ENCODE measurements around the gene SPATA3.

SPATA3 gene

DNA sequence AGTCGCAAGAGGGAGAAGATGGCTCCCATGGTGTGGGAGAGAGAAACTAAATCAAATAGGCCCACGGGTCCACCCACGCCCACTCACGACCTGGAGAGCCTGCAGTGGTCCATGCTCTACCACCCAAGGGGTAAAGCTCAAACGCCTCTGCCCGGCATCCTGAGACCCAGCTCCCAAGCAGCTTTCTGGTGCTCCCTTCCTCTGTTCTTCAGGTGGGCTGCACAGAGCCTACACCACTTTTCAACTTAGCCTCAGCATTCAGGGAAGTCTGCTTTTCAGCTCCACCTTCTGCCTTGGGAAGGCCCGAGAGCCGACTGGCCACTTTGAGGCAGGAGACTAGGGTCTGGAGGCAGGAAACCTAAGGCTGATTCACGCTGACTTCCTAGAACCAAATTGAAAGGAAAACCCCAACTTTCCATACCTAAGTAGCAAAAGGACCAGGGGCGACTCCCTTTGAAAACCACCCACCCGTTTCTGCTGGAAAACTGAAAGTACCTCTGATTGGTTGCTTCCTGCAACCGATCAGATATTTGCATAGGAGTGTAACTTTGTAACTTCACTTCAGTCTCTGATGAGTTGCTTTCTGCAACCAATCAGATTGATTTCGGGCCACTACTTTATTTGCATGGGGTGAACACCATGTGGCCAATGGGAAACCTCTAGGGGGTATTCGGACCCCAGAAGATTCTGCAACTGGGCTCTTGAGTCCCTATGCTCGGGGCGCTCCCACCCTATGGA is 26.8 kb upstream of the SPATA3 start:
- DNase-seq (ENCODE audit: low spot score): no peak

- DNase-seq (ENCODE audit: low spot score): no peak
Measured at GRCh38 chr2:230969659-230970015, 26.3 kb upstream of the SPATA3 start.

- no peak for DNase-seq (ENCODE audit: low spot score)
Measured at GRCh38 chr2:230972046-230972445, 23.9 kb upstream of the SPATA3 start.

DNA sequence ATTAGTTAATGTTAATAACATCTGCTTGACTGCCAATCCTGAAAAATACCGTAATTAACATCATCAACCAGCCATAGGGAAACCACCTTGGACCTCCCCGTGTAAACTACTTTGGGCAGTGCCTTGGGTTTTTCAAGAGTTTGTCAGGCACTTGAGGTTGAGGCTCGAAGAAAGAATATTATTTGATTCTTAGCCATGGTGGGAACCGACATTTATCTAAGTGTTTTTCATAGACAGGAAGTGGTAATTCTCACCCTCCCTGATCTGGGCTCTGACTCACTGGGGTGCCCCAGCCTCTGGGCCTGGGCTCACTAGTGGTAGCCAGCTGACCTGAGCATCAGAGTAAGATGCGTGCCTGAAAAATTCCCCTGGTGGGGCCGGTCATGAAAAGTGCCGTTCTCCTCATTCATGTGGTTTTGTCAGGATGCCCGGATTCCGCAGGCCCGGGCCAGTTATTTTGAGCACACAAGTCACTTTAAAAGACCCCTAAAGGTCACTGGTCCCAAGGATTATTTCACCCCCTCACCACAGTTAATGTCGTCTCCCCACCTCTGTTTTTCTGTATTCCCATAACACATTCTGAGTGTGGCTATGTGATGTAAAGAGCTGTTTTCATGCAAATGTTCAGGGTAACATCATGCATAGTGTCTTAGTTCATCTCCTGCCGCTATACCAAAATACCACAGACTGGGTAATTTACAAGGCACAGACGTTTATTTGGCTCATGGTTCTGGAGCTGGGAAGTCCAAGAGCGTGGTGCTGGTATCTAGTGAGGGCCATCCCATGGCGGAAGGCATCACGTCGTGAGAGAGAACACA is 21.6 kb upstream of the SPATA3 start:
- DNase-seq (ENCODE audit: low spot score): no peak

DNA sequence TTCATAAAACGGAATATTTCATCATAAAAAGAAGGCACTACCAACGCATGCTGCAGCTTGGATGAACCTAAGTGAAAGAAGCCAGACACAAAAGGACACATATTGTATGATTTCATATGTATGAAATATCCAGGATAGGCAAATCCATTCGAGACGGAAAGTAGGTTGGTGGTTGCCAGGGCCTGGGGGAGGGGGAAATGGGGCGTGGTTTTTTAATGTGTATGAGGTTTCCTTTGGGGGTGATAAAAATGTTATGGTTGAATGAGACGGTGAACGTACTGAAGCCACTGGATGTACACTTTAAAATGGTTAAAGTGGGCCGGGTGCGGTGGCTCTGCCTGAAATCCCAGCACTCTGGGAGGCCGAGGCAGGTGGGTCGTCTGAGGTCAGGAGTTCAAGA is 20.0 kb upstream of the SPATA3 start:
- DNase-seq (ENCODE audit: low spot score): no peak

GRCh38 chr2:230976671-230977171 is 19.2 kb upstream of the SPATA3 start:
- DNase-seq (ENCODE audit: low spot score): no peak

- DNase-seq (ENCODE audit: low spot score): no peak
Measured at GRCh38 chr2:230980468-230980867, 15.5 kb upstream of the SPATA3 start.

- no peak for DNase-seq (ENCODE audit: low spot score)
Measured at GRCh38 chr2:230981704-230982103, 14.2 kb upstream of the SPATA3 start.

- DNase-seq (ENCODE audit: low spot score): no peak
Measured at GRCh38 chr2:230982126-230982525, 13.8 kb upstream of the SPATA3 start.

DNA sequence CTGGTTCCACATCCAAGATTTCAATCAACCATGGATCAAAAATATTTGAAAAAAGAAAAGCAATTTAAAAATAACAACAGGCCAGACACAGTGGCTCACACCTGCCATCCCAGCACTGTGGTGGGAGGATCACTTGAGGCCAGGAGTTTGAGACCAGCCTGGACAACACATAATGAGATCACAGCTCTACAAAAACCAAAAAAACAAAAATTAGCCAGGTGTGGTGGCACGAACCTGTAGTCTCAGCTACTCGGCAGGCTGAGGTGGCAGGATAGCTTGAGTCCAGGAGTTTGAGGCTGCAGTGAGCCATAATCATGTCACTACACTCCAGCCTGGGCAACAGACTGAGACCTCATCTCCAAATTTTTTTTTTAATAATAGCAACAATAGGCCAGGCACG is 13.4 kb upstream of the SPATA3 start:
- DNase-seq (ENCODE audit: low spot score): no peak

DNA sequence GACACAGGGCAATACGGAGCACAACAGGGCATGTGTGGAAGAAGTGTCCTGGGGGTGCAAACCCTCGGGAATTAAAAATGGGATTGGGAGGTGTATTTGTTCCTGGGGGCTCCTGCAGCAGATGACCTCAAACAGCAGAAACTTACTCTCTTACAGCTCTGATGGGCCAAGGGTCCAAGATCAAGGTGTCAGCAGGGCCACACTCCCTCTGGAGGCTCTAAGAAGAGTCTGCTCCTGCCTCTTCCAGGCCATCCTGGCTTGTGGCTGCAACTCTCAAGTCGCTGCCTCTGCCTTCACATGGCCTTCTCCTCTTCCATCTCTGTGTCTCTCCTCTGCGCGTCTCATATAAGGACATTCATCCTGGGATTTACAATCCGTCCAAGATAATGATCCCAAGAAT is 12.4 kb upstream of the SPATA3 start:
- DNase-seq (ENCODE audit: low spot score): no peak

DNA sequence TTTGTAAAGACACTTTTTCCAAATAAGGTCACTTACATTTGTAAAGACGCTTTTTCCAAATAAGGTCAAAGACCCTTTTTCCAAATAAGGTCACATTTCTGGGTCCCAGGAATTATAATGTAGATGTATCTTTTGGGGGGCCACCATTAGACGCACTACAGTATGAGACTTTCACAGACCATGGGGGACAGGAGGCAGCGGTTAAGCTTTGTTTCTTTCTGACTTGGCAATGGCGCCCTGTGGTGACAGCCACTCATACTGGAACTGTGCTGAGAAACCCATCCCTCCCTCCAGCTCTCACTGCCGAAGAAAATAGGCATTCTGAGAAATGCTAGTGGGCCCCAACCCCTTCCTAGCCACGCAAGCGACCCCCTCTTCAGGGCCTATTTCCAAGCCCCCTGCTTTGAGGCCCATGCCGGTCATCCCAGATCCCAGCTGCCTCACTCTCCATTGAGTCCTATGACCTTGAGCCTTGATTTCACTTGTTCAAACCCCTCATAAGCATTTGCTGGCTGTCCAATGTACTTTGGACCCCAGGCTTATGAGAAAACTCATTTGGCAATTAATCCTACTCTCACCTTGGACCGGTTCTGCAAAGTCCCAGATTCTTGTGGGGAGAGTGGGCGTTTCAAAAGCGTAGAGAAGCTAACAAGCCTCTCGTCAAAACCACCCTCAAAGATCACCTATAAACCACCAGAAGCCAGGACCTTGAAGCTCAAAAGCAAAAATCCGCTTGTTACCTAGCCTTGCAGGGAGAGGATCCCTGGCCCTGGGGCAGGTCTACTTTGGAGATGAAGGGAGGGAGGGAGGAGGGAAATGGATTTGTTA is 11.3 kb upstream of the SPATA3 start:
- no peak for DNase-seq (ENCODE audit: low spot score)

DNA sequence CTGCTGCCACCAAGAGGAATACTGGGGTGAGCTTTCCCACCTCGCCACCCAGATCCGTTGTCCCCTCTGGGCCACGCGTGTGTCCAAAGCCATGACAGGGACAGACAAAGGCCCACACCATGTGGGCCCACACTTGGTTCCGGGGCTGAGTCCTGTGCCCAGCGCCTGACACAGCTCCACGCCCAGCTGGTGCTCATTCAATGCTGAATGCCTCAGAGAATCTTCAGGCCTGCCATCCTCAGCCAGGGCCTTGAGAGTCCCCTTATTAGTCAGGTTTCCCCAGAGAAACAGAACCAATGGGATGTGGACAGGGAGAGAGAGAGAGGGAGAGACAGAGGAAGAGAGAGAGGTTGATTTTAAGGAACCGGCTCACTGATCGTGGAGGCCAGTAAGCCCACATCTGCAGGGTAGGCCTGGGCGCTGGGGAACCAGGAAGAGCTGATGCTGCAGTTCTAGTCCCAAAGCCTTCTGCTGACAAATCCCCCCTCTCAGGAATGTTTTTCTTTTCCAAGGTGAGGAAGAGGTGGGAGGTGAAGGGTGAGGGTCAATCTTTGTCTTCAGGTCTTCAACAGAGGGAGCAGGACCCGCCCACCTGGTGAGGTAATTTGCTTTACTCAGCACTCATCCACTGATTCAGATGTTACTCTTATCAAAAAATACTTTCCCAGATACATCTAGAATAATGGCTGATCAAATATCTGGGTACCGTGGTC is 10.2 kb upstream of the SPATA3 start:
- DNase-seq (ENCODE audit: low spot score): no peak

GRCh38 chr2:230986520-230987136 is 9.3 kb upstream of the SPATA3 start:
- DNase-seq (ENCODE audit: low spot score): no peak

GRCh38 chr2:230987137-230988020 is 8.5 kb upstream of the SPATA3 start:
- DNase-seq (ENCODE audit: low spot score): peak; percentile 92

GRCh38 chr2:230989731-230990130 is 6.2 kb upstream of the SPATA3 start:
- DNase-seq (ENCODE audit: low spot score): no peak

- DNase-seq (ENCODE audit: low spot score): no peak
Measured at GRCh38 chr2:230990131-230990898, 5.6 kb upstream of the SPATA3 start.

GRCh38 chr2:230990899-230991150 is 5.1 kb upstream of the SPATA3 start:
- no peak for DNase-seq (ENCODE audit: low spot score)

- DNase-seq (ENCODE audit: low spot score): no peak
Measured at GRCh38 chr2:230991598-230991997, 4.3 kb upstream of the SPATA3 start.

DNA sequence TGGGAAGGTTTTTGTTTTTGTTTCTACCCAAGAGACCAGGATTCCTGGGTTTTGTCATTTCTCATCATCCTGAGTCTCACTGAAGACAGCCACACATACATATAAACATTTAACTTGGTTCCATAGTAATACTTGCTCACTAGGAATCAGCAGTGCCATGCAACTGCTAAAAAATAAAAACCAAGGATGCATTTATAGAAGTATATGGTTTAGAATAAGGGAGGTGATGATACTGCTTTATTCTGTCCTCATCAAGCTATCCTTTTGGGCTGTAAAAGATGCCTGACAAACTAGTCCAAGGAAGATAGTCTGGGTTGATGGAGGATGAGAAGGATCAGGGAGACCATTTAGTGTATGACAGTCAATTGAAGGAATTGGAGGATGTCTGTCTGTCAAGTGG is 740 bp downstream of the SPATA3 start:
- DNase-seq (ENCODE audit: low spot score): no peak

All from ecto neural progenitor cell (in vitro differentiated cells).